H1 (cell line): ENCODE results near the gene CCDC110. TPM values are rescaled to one million over a fixed set of nuclear protein-coding genes. Genes with fewer than 3 reads are reported as not detected.

Experiments
- ASH2L ChIP-seq: fragments of 200-600, 300-600 bp; sonication (generic); IDR thresholded peaks from one replicate; pipeline ENCODE4 v1.7.1; 2017; ENCODE audit warnings: low read length
- CHD1 ChIP-seq: IDR thresholded peaks from 2 replicates; pipeline ENCODE4 v1.6.1; 2012; ENCODE audit warnings: low read depth, low read length, improper control_type of control experiment
- EGR1 ChIP-seq: IDR thresholded peaks from 2 replicates; pipeline ENCODE4 v1.6.1; 2011; ENCODE audit warnings: low read depth, low read length, borderline replicate concordance
- EP300 ChIP-seq, 2 experiments: IDR thresholded peaks; 1 replicate in 1 of 2; 2 replicates in 1 of 2; pipeline ENCODE4 v1.6.1; 2011 to 2012; ENCODE audit warnings: low read depth in 2 of 2, low read length in 2 of 2, mild to moderate bottlenecking in 2 of 2, borderline replicate concordance in 1 of 2, inconsistent platforms in 1 of 2, moderate library complexity in 1 of 2
- GTF2F1 ChIP-seq: IDR thresholded peaks from 2 replicates; pipeline ENCODE4 v1.6.1; 2012; ENCODE audit warnings: low read depth, low read length, improper control_type of control experiment, borderline replicate concordance
- HDAC6 ChIP-seq: IDR thresholded peaks from one replicate; pipeline ENCODE4 v1.7.1; 2012; ENCODE audit warnings: low read depth, mild to moderate bottlenecking, inconsistent platforms, low read length, moderate library complexity
- KDM4A ChIP-seq: IDR thresholded peaks from one replicate; pipeline ENCODE4 v1.7.1; 2012; ENCODE audit warnings: low read depth, mild to moderate bottlenecking, moderate library complexity, low read length, inconsistent platforms; ENCODE audit not compliant: severe bottlenecking
- NRF1 ChIP-seq: IDR thresholded peaks from 2 replicates; pipeline ENCODE4 v1.6.1; 2011; ENCODE audit warnings: mild to moderate bottlenecking, low read depth, low read length, improper control_type of control experiment
- PHF8 ChIP-seq: fragments of 200-600 bp; sonication (generic); conservative IDR thresholded peaks from 2 replicates; pipeline ENCODE4 v1.7.1; 2012; ENCODE audit warnings: low read depth, mild to moderate bottlenecking, inconsistent platforms, low read length, moderate library complexity
- POU5F1 ChIP-seq: IDR thresholded peaks from 2 replicates; pipeline ENCODE4 v1.6.1; 2011; ENCODE audit warnings: low read depth, mild to moderate bottlenecking, low read length, moderate library complexity
- RAD21 ChIP-seq, 2 experiments: IDR thresholded peaks in 1 of 2; conservative IDR thresholded peaks in 1 of 2; 2 replicates each; pipeline ENCODE4 v1.6.1; 2011; ENCODE audit warnings: low read depth in 2 of 2, low read length in 2 of 2, improper control_type of control experiment in 1 of 2, inconsistent platforms in 1 of 2, mild to moderate bottlenecking in 1 of 2, moderate library complexity in 1 of 2
- SAP30 ChIP-seq: fragments of 300-600 bp; sonication (generic); IDR thresholded peaks from 2 replicates; pipeline ENCODE4 v1.7.1; 2012; ENCODE audit warnings: low read length, moderate library complexity, mild to moderate bottlenecking, inconsistent platforms; ENCODE audit not compliant: insufficient read depth, insufficient replicate concordance
- SIX5 ChIP-seq: IDR thresholded peaks from 2 replicates; pipeline ENCODE4 v1.6.1; 2011; ENCODE audit warnings: mild to moderate bottlenecking, low read depth, low read length
- SP4 ChIP-seq: IDR thresholded peaks from 2 replicates; pipeline ENCODE4 v1.6.1; 2012; ENCODE audit warnings: low read length, inconsistent platforms
- SRF ChIP-seq: IDR thresholded peaks from 2 replicates; pipeline ENCODE4 v1.6.1; 2011; ENCODE audit warnings: mild to moderate bottlenecking, low read depth, low read length, moderate library complexity
- TBP ChIP-seq: IDR thresholded peaks from 2 replicates; pipeline ENCODE4 v1.6.1; 2011; ENCODE audit warnings: low read depth, low read length, improper control_type of control experiment
- TEAD4 ChIP-seq: IDR thresholded peaks from 2 replicates; pipeline ENCODE4 v1.6.1; 2012; ENCODE audit warnings: low read depth, low read length, inconsistent platforms, mixed read lengths
- polyA plus RNA-seq, 7 experiments: library from polyadenylated mRNA; depleted of rRNA in 3 of 7; stranded (reverse) in 5 of 7; unstranded in 2 of 7; fragments of >200 nt in 5 of 7; fragments of 200-250 nt in 2 of 7; gene quantifications; 1 replicate in 5 of 7; 2 replicates in 1 of 7; 4 replicates in 1 of 7; pipeline versions ENCODE4 v1.2.1 to v1.2.3, GENCODE V29; 2011 to 2013; ENCODE audit warnings: missing spikeins in 2 of 7, mixed read lengths in 2 of 7
- total RNA-seq: library from RNA; stranded (reverse); fragmentation: NEBNext Ultra II Directional; extraction: Animal tissue kit (Norgen Biotek cat#: 25700); gene quantifications from 2 replicates; pipeline ENCODE4 v1.2.1, GENCODE V29; 2021
- TF ChIP-seq, protein P1 (sequence below): IDR thresholded peaks from 2 replicates; pipeline ENCODE4 v1.6.1; 2011; ENCODE audit warnings: low read depth, mild to moderate bottlenecking, low read length; ENCODE audit not compliant: insufficient read depth
- TF ChIP-seq, protein P2 (sequence below): IDR thresholded peaks from 2 replicates; pipeline ENCODE4 v1.6.1; 2012; ENCODE audit warnings: inconsistent platforms
- TF ChIP-seq, protein P3 (sequence below), 3 experiments: IDR thresholded peaks; 1 replicate in 2 of 3; 2 replicates in 1 of 3; pipeline versions ENCODE4 v1.5.1 to v1.6.1; 2011; ENCODE audit warnings: low read length in 3 of 3, mild to moderate bottlenecking in 3 of 3, inconsistent platforms in 2 of 3, low read depth in 1 of 3, moderate library complexity in 1 of 3; ENCODE audit not compliant: insufficient read depth in 1 of 3; ENCODE audit errors: control extremely low read depth in 1 of 3

CCDC110 gene
- total and polyA plus RNA-seq, 2 of the 8 experiments (the other 6 are each of a cell fraction or from before 2014, with no cell fraction given): 0.33 to 3.1 TPM

DNA sequence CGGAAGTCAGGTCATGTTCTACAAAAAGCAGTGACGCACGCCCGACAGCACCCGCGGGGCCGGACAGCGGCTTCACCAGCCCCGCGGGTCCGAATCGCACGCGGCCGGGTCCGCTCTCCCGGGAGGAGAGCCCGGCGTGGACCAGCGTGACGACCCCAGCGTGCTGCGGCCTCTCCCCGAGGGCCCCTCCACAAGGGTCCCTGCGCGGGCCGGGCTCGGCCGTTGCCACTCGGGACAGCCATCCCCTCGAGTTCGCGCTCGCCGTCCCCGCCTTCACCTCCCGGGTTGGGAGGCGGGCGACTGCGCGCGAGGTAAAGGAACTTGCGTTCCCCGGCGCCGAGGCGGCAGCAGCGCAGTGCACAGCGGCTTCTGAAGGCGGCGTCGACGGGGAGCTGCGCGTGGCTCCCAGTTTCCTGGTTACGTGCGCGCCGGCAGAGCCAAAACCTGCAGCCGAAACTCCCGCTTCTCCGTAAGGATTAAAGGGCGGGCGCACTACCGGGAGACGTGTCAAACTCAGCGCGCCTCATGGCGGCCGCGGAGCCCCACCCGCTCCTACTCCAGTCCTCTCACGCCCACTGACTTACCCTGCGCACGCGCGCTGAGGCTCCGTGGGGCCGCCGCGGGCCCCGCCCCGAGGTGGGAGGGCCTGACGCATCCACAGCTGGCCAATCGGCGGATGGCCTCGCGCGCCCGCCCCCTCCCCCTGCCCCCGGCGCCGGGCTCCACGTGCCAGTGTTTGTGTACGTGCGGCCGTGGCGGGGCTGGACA lies 75.4 kb downstream of the CCDC110 start (continued):
- TF ChIP-seq, protein P1, sequence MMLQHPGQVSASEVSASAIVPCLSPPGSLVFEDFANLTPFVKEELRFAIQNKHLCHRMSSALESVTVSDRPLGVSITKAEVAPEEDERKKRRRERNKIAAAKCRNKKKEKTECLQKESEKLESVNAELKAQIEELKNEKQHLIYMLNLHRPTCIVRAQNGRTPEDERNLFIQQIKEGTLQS: no peak
- no peak for TF ChIP-seq POU5F1
- no peak for TF ChIP-seq CHD1
- peak; percentile 6 to 20; a peak in 2 of 3 replicates for TF ChIP-seq EP300 (IDR thresholded peaks at IDR 0.05; ENCODE audit: borderline replicate concordance in 1 of 2, low read depth in 2 of 2, low read length in 2 of 2)
- TF ChIP-seq, protein P2, sequence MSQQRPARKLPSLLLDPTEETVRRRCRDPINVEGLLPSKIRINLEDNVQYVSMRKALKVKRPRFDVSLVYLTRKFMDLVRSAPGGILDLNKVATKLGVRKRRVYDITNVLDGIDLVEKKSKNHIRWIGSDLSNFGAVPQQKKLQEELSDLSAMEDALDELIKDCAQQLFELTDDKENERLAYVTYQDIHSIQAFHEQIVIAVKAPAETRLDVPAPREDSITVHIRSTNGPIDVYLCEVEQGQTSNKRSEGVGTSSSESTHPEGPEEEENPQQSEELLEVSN: peak; percentile 99
- TF ChIP-seq SP4: no peak
- TF ChIP-seq EGR1: peak; percentile 28
- TF ChIP-seq RAD21 (IDR thresholded peaks at IDR 0.05 in 1 of 2, conservative IDR thresholded peaks at IDR 0.05 in 1 of 2; ENCODE audit: low read depth in 2 of 2, low read length in 2 of 2): no peak; a peak in 2 of 4 replicates
- TF ChIP-seq HDAC6: no peak
- no peak; the same call in 1 of the 2 replicates for TF ChIP-seq GTF2F1
- no peak for TF ChIP-seq SRF
- peak; percentile 45 for TF ChIP-seq ASH2L
- no peak for TF ChIP-seq TEAD4
- TF ChIP-seq, protein P3, sequence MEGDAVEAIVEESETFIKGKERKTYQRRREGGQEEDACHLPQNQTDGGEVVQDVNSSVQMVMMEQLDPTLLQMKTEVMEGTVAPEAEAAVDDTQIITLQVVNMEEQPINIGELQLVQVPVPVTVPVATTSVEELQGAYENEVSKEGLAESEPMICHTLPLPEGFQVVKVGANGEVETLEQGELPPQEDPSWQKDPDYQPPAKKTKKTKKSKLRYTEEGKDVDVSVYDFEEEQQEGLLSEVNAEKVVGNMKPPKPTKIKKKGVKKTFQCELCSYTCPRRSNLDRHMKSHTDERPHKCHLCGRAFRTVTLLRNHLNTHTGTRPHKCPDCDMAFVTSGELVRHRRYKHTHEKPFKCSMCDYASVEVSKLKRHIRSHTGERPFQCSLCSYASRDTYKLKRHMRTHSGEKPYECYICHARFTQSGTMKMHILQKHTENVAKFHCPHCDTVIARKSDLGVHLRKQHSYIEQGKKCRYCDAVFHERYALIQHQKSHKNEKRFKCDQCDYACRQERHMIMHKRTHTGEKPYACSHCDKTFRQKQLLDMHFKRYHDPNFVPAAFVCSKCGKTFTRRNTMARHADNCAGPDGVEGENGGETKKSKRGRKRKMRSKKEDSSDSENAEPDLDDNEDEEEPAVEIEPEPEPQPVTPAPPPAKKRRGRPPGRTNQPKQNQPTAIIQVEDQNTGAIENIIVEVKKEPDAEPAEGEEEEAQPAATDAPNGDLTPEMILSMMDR (IDR thresholded peaks at IDR 0.05; ENCODE audit: control extremely low read depth in 1 of 3, insufficient read depth in 1 of 3, low read depth in 1 of 3, low read length in 3 of 3): no peak
- TF ChIP-seq PHF8: peak; percentile 51
- TF ChIP-seq SIX5: no peak
- TF ChIP-seq TBP: no peak
- TF ChIP-seq SAP30: no peak
- peak; percentile 68 for TF ChIP-seq KDM4A
- peak; percentile 71 for TF ChIP-seq NRF1
